Measurements from ENCODE around the gene NRG3. TPM values are rescaled to one million over a fixed set of nuclear protein-coding genes. Genes with fewer than 3 reads are reported as not detected.

The NRG3 gene
- total RNA-seq, 1 experiment from 2014 or later: not detected

GRCh38 chr10:82092111-82092510 is 217.1 kb downstream of the NRG3 start:
- no peaks in the 10 kb centered on the region for H3K36me3 ChIP-seq (ENCODE audit: control insufficient read depth in 1 of 2, insufficient read depth in 2 of 2, low read length in 2 of 2)
- no peaks in the 10 kb centered on the region for H4K20me1 ChIP-seq (ENCODE audit: insufficient read depth)
- RAD21 ChIA-PET (ENCODE audit: low non-redundant PET in 1 of 2, low total read pairs in 2 of 2, uncharacterized antibody in 2 of 2, unreplicated experiment in 2 of 2): no interaction called here
- no peak for DNase-seq (ENCODE audit: low read depth, low spot score)
- CTCF ChIA-PET: no interaction called here
- H2AFZ ChIP-seq (ENCODE audit: low read depth, low read length, poor library complexity, severe bottlenecking): no peak overlapping the region
- H3K9me3 ChIP-seq (ENCODE audit: control insufficient read depth in 1 of 2, insufficient read depth in 1 of 2, low read depth in 1 of 2, low read length in 2 of 2): peaks cover 14 to 36% of the 10 kb centered on the region in 2 experiments; a peak in 2 of 4 replicates
- H3K9me2 ChIP-seq (ENCODE audit: insufficient read depth): no peaks in the 10 kb centered on the region
- H3K9ac ChIP-seq (ENCODE audit: low read length): no peak overlapping the region
- no peak overlapping the region for H3K4me3 ChIP-seq (replicated peaks in 1 of 2; ENCODE audit: low read depth in 1 of 2, low read length in 2 of 2)
- ATAC-seq: no peak
- TF ChIP-seq YY1 (IDR thresholded peaks at IDR 0.05; ENCODE audit: extremely low read depth, insufficient replicate concordance, low read depth, low read length): no peak
- no peak for TF ChIP-seq SIN3A (IDR thresholded peaks at IDR 0.05; ENCODE audit: low read depth)
- TF ChIP-seq TCF7L2 (IDR thresholded peaks at IDR 0.05; ENCODE audit: borderline replicate concordance, extremely low read depth, insufficient read depth, insufficient read length): no peak
- TF ChIP-seq FOSL1 (IDR thresholded peaks at IDR 0.05; ENCODE audit: low read depth): no peak
- no peak for TF ChIP-seq RAD21 (IDR thresholded peaks at IDR 0.05; ENCODE audit: low read depth)
- no peak for TF ChIP-seq EZH2 (IDR thresholded peaks at IDR 0.05)
- TF ChIP-seq POLR2AphosphoS5 (IDR thresholded peaks at IDR 0.05; ENCODE audit: low read depth, low read length): no peak
- no peak for TF ChIP-seq SP1 (IDR thresholded peaks at IDR 0.05; ENCODE audit: low read depth)
- TF ChIP-seq, protein P1, sequence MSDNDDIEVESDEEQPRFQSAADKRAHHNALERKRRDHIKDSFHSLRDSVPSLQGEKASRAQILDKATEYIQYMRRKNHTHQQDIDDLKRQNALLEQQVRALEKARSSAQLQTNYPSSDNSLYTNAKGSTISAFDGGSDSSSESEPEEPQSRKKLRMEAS (IDR thresholded peaks at IDR 0.05): no peak
- TF ChIP-seq CTCF (IDR thresholded peaks at IDR 0.05 in 2 of 3, conservative IDR thresholded peaks at IDR 0.05 in 1 of 3; ENCODE audit: borderline replicate concordance in 1 of 3, insufficient read depth in 1 of 3, low read depth in 2 of 3, low read length in 2 of 3): no peak
- no peak for TF ChIP-seq JUND (IDR thresholded peaks at IDR 0.05)
- no peak for TF ChIP-seq CEBPB (IDR thresholded peaks at IDR 0.05; ENCODE audit: low read depth)
- no peak for TF ChIP-seq ZNF274 (IDR thresholded peaks at IDR 0.05; ENCODE audit: low read depth, low read length)
- TF ChIP-seq POLR2A (IDR thresholded peaks at IDR 0.05; ENCODE audit: borderline replicate concordance, extremely low read depth, insufficient read depth, insufficient read length): no peak
- no peak for TF ChIP-seq SRF (IDR thresholded peaks at IDR 0.05; ENCODE audit: low read depth)
- no peak for TF ChIP-seq EZH2phosphoT487 (IDR thresholded peaks at IDR 0.05; ENCODE audit: borderline replicate concordance)
- TF ChIP-seq CBX3 (IDR thresholded peaks at IDR 0.05; ENCODE audit: low read depth): no peak
- no peak for TF ChIP-seq ELF1 (IDR thresholded peaks at IDR 0.05; ENCODE audit: borderline replicate concordance, low read depth)
- H3K79me2 ChIP-seq (ENCODE audit: insufficient read depth, low read length): no peaks in the 10 kb centered on the region
- H3K4me1 ChIP-seq (ENCODE audit: control insufficient read depth in 1 of 2, insufficient read depth in 2 of 2, low read length in 2 of 2): no peaks in the 10 kb centered on the region
- no TSS peak for BruUV-seq (replicated peaks)
- POLR2A ChIA-PET: no interaction called here
- no peaks in the 10 kb centered on the region for H3K27me3 ChIP-seq (ENCODE audit: insufficient read depth, low read length)
- intact Hi-C loops (cut with micrococcal nuclease): no loop called here
- no peak overlapping the region for H3K27ac ChIP-seq (ENCODE audit: low read depth, low read length)
- H3K4me2 ChIP-seq (ENCODE audit: low read length): no peak overlapping the region
